Stimulated activated CD8-positive, alpha-beta memory T cell treated with anti-CD3 and anti-CD28 coated beads, Interleukin-15, amount 100 ng/mL, for 24 hours (primary cell): ENCODE data around the gene PIK3C3.
"Not testable (repeated sequence)": the region's sequence is repeated elsewhere in the genome, so short reads cannot be mapped to it uniquely, and the experiment has no call there.

Experiments used
- DNase-seq: peaks from one replicate; pipeline ENCODE4 v3.0.0-alpha.2; 2020; ENCODE audit warnings: low read depth

The PIK3C3 gene

GRCh38 chr18:41965634-41966255, 10.7 kb downstream of the PIK3C3 start:
- DNase-seq, result no peak

- DNase-seq, result no peak
Observed at GRCh38 chr18:41966943-41967342, 11.9 kb downstream of the PIK3C3 start.

- DNase-seq, result no peak
Observed at GRCh38 chr18:41967680-41968079, 12.6 kb downstream of the PIK3C3 start.

GRCh38 chr18:41969881-41970280, 14.8 kb downstream of the PIK3C3 start:
- DNase-seq, result no peak

- DNase-seq, result no peak
Observed at GRCh38 chr18:41972067-41972925, 17.3 kb downstream of the PIK3C3 start.

GRCh38 chr18:41973983-41974382, 18.9 kb downstream of the PIK3C3 start:
- no peak for DNase-seq

GRCh38 chr18:41974796-41975201, 19.8 kb downstream of the PIK3C3 start:
- no peak for DNase-seq

GRCh38 chr18:41975284-41975683, 20.2 kb downstream of the PIK3C3 start:
- no peak for DNase-seq

GRCh38 chr18:41977233-41977632, 22.2 kb downstream of the PIK3C3 start:
- DNase-seq, result no peak

- no peak for DNase-seq
Observed at GRCh38 chr18:41982942-41983660, 28.1 kb downstream of the PIK3C3 start.

- DNase-seq, result no peak
Observed at GRCh38 chr18:41985914-41986313, 30.9 kb downstream of the PIK3C3 start.

GRCh38 chr18:41989508-41989907, 34.5 kb downstream of the PIK3C3 start:
- DNase-seq, result no peak

- no peak for DNase-seq
Observed at GRCh38 chr18:41992066-41992465, 37.0 kb downstream of the PIK3C3 start.

GRCh38 chr18:41992703-41993102, 37.7 kb downstream of the PIK3C3 start:
- DNase-seq, result no peak

GRCh38 chr18:41993151-41993550, 38.1 kb downstream of the PIK3C3 start:
- no peak for DNase-seq

- no peak for DNase-seq
Observed at GRCh38 chr18:41996020-41996419, 41.0 kb downstream of the PIK3C3 start.

- no peak for DNase-seq
Observed at GRCh38 chr18:41999751-42000150, 44.7 kb downstream of the PIK3C3 start.

- DNase-seq, result no peak
Observed at GRCh38 chr18:42001801-42002200, 46.8 kb downstream of the PIK3C3 start.

- no peak for DNase-seq
Observed at GRCh38 chr18:42004653-42005052, 49.6 kb downstream of the PIK3C3 start.

GRCh38 chr18:42005782-42006181, 50.7 kb downstream of the PIK3C3 start:
- no peak for DNase-seq

- not testable (repeated sequence) for DNase-seq
Observed at GRCh38 chr18:42009457-42009856, 54.4 kb downstream of the PIK3C3 start.

GRCh38 chr18:42011053-42011452, 56.0 kb downstream of the PIK3C3 start:
- DNase-seq, result no peak

GRCh38 chr18:42018831-42019230, 63.8 kb downstream of the PIK3C3 start:
- DNase-seq, result no peak
